Retina (tissue), 1 donor: Measurements from ENCODE around the gene NEDD4L.
"Not testable (repeated sequence)": the region's sequence is repeated elsewhere in the genome, so short reads cannot be mapped to it uniquely, and the experiment has no call there.

ENCODE experiments used
- DNase-seq: peaks from one replicate; pipeline ENCODE4 v3.0.0-alpha.2; 2016

The NEDD4L gene

DNA sequence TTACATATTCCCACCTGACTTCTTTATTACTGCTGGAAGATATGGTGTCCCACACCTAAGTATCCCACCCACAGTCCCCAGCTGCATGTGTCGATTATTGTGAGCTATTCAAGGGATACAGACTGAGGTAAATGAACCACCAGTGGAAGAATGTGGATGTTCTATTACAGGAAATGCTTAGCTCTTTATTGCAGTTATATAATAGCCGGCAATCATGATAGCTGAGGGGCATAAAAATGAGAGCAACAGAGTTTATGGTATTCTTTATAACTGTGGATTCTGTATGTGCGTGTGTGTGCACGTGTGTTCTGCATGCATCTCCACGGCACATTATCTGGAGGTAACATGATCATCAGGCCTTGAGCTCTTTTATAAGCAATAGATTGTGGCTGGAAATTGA, 198.9 kb downstream of the NEDD4L start:
- DNase-seq: no peak

DNA sequence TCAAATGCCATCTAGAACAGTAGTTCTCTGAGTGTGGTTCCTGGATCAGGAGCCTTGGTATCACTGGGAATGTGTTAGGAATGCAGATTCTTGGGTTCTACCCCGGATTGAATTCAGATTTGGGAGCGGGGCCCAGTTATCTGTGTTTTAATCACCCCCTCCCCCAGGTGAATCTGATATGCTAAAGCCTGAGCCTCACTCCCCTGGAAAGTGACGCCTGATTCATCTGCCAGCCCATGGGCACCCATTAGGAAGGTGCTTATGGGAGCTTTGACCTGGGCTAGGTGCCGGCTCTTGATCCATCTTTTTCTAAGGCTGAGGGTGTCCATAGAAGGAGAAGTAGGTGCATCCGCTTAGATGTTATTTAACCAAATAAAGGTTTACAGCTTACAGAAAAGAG, 199.4 kb downstream of the NEDD4L start:
- DNase-seq: no peak

- peak; percentile 76 for DNase-seq
Observed at GRCh38 chr18:58247363-58247834, 203.4 kb downstream of the NEDD4L start.

- DNase-seq: no peak
Observed at GRCh38 chr18:58249712-58250111, 205.7 kb downstream of the NEDD4L start.

DNA sequence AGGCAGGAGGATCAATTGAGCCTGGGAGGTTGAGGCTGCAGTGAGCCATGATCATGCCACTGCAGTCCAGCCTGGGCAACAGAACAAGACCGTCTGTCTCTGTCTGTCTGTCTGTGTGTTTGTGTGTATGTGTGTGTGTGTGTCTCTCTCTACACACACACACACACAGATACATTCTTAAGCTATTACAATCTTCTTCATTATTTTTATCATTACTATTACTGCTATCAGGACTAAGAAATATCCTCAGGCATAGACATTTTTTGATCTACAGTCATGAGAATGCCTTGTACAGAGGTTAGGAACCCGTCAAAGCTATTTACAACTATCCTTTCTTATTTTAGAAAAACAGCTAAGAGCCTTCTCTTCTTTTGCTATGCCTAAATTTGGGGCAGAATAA, 207.4 kb downstream of the NEDD4L start:
- no peak for DNase-seq

DNA sequence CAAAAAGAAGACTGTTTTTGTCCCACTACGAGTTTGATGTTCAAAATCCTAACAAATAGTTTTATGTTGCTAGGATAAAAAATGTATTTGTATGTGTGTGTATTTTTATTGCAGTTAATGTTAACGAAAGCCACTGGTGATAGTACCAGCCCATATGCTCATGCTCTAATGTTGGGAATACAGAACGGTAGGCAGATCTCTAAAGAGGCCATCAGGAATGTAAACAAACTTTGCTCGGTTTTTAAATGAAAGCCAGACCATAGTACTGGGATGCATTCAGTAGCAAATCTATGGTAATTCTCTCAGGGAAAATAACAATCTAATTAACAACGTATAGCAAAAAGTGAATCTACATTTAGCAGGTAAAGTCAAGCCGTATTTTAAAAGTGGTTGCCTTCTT, 208.1 kb downstream of the NEDD4L start:
- no peak for DNase-seq

DNA sequence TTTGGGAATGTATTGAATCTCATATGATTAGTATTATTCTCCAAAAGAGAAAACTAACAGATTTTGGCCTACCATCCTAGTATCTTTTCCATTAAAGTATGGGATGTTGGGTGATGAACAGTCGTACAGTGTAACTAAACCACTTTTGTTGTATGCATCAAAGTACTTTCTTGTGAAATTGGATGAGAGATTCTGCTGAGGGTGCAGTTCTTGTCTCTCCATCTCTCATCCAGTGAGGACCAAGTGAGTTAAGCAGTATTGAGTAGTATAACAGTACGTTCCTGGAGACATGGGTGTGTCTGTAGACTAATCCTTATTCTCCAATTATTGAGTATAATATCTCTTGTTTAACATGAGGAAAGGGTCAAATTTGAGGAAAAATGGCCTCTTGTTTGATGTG, 209.3 kb downstream of the NEDD4L start:
- DNase-seq: no peak

DNA sequence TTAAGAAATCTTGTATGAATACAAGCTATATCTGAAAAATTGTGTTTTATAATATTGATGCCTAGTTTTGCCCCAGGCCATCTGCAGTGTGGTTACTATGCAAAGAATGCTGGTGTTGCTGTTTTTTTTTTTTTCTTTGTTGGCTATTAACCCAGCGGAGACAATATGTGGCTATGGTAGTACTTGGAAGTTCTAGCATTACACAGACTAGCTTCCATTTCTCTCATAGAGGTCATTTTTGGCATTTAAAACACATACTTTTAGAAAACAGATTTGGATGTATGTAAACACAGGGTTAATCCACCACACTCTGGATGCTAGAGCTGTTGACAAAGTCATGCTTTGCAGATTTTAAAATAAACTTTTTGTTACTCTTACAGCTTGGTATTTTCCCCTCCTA, 209.8 kb downstream of the NEDD4L start:
- no peak for DNase-seq

DNA sequence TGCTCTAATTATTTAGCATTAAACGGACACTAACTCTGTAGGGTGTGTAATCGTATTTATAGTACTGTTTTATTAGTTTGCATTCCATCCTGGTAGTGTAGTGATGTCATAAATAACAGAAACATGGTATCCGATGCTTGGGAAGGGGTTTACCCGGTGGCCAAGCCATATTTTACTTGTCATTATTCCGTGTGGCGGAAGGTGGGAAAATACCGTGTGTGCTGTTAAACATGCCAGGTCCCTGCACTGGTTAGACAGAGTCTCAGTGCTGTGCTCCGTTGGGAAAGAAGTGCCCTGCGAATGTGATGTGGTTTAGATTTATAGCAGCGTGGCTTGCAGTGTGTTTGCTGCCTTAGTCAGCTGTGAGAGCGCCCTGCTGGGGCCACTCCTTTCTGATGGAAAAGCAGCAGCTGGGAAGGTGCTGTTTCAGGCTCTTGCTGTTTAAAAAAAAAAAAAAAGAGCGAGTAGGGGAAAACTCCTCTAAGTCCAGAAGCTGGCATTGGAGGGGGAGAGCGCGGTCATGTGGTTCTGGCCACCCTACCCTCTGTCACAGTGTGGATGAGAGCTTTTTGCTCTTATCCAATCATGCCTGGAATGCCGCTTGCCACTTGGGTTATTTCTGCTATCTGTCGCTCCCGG, 211.0 kb downstream of the NEDD4L start:
- no peak for DNase-seq

- DNase-seq: no peak
Observed at GRCh38 chr18:58255701-58256311, 211.8 kb downstream of the NEDD4L start.

GRCh38 chr18:58256316-58257080, 212.5 kb downstream of the NEDD4L start:
- DNase-seq: no peak

DNA sequence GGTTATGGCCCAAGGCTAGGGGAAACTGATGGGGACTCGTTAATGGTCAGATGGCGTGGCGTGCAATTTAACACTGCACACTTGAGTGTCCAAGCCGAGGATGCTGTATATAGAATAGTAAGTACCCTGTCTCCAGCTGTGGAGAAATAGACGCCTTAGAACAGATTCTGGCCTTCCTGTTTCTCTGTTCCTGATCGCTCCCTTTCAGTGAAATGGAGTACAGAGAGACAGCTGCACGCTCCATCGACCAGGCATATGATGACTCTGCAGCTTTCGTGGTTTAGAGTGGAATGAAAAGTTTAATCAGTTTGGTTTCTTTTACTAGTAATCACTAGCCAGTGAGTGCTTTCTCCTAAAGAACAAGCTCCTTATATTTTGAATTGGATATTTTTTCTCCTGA, 213.4 kb downstream of the NEDD4L start:
- peak; percentile 33 for DNase-seq

DNA sequence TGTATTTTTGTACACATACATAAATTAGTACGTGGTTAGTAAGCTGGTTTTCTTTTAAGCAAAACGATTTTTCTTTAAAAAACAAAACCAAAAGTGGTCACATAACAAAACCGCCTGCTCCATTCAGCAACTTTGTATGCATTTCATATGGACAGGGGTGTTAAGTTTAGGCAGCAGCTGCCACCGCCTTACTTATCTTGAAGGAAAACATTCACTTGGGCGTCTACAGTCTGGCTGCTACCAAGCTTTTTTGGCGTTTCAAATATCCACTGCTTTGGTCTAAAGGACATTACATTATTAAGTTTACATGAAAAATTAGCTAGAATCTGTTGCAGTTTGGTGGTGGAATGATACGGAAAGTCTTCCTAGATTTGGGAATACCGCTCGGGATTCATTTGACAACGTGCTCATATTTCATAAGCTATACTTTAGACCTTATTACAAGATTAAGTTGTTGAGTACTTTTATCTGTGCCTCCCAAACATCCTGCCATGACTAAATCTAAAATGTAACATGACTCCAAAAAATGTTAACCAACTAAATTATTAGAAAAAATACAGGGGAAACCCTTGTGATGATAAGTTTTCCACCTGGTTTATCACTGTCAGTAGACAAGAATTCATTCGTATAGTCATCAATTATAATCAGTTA, 214.8 kb downstream of the NEDD4L start:
- no peak for DNase-seq

- DNase-seq: no peak
Observed at GRCh38 chr18:58263055-58263957, 219.3 kb downstream of the NEDD4L start.

- DNase-seq: no peak
Observed at GRCh38 chr18:58264075-58264474, 220.0 kb downstream of the NEDD4L start.

DNA sequence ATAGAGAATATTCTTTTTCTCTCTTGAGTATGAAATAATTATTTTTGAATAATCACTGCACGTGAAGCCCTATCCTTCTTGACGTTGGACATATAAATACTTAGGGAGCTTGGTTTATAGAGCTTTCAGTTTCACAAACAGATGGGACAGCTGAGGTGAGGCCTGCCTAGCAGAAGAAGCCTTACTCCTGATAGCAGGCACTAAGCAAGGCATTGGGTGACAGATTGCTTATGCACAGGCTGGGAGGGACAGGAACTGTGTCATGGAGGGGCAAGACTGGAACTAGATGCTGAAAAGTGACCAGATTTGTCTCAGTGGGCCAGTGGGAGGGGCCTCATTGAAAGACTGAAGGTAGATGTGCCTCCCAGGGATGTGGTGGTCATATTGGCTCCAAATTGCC, 220.8 kb downstream of the NEDD4L start:
- DNase-seq: no peak

DNA sequence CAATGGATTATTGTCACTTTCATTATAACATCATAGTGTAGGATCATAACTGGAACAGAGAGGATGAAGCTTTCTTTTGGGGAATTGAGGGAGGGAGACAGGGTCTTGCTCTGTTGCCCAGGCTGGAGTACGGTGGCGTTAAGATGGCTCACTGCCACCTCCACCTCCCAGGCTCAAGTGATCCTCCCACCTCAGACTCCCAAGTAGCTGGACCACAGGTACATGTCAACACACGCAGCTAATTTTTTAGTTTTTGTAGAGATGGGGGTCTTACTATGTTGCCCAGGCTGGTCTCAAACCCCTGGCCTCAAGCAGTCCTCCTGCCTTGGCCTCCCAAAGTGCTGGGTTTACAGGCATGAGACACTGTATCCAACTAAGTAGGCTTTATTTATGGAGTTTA, 221.5 kb downstream of the NEDD4L start:
- not testable (repeated sequence) for DNase-seq

GRCh38 chr18:58266291-58266690, 222.3 kb downstream of the NEDD4L start:
- DNase-seq: no peak

- no peak for DNase-seq
Observed at GRCh38 chr18:58267493-58267892, 223.5 kb downstream of the NEDD4L start.

DNA sequence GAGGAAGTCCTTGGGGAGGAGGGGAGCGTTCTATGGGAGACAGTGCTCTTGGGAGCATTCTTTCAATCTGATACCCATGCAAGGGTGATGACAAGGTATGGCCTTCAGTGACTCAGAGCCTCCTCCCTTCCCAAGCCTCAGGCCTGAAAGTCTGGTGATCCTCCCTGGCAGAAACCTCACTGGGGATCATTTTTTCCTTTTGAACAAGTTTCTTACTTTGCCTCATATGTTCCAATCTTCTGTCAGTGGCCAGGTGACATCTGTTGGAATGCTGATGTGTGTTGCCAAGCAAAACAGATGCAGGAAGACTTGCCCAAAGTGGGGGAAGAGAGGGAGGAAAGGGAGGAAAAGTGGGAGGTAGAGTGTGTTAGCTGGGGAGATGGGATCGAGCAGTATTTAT, 224.8 kb downstream of the NEDD4L start:
- DNase-seq: no peak

DNA sequence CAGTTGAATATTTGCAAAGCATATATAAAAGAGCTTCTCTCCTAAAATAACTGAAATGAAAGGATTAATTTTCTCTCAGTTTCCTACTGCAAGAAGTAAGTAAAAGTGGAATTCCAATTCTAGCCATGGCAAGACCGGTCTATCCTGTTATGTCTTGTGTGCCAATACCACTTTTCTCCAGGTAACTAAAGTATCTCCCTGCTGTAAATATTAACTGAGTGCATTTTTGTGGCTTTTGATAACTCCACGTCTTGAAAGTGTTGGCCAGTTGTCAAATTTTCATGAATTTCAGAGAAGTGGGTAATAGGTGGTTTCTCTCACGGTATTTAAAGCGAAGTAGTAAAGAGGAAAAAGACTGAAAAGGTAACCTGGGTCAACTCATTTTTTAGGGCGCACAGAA, 225.9 kb downstream of the NEDD4L start:
- DNase-seq: no peak

DNA sequence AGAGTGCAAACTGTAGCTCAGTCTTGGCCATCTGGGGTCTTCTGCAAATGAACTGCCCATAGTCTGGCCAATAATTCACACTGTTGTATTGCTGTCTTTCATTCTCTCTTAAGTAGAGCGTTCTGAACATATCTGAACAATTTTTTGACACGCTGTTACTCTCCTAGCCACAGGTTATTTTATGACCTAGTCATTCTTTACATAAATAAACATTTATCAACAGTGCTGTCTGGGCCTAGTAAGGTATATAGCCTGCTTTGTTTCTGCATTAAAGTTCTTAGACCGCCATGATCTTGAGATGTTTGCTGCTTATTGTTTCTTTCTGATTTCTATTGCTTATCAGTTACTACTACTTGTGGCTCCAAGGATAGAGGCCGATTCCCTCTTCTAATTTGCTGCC, 226.4 kb downstream of the NEDD4L start:
- DNase-seq: no peak

GRCh38 chr18:58271770-58272169, 227.7 kb downstream of the NEDD4L start:
- no peak for DNase-seq
